Measurements from ENCODE around the gene ACADSB. TPM values are rescaled to one million over a fixed set of nuclear protein-coding genes. Genes with fewer than 3 reads are reported as not detected.

The ACADSB gene
- total RNA-seq, 1 donor from 2014 or later, result 15.0 TPM

- no peak for DNase-seq (ENCODE audit: low spot score)
- peak; percentile 51 for TF ChIP-seq CTCF (IDR thresholded peaks at IDR 0.05)
- no peak for TF ChIP-seq EZH2 (IDR thresholded peaks at IDR 0.05)
- no peaks in the 10 kb centered on the region for H4K20me1 ChIP-seq (ENCODE audit: low read depth)
- Mint-ChIP-seq H3K4me3 (no peak overlapping the region), H3K9me3 (no peaks in the 10 kb centered on the region), H3K4me1 (no peaks in the 10 kb centered on the region), H3K27me3 (ENCODE audit: insufficient read depth, low read depth) (peaks cover 4% of the 10 kb centered on the region), H3K27ac (no peak overlapping the region), H3K36me3 (peaks cover 2% of the 10 kb centered on the region)
- H3K9ac ChIP-seq, result no peak overlapping the region
- H3K27me3 ChIP-seq, result no peaks in the 10 kb centered on the region
- no peak overlapping the region for H3K27ac ChIP-seq
- H3K79me2 ChIP-seq (ENCODE audit: low read depth), result no peaks in the 10 kb centered on the region
- H3K4me3 ChIP-seq, result no peak overlapping the region
- H2AFZ ChIP-seq (replicated peaks), result no peak overlapping the region
- H3K4me2 ChIP-seq, result no peak overlapping the region
- H3K36me3 ChIP-seq, result no peaks in the 10 kb centered on the region
- H3K4me1 ChIP-seq, result peaks cover under 1% of the 10 kb centered on the region
- no peaks in the 10 kb centered on the region for H3K9me3 ChIP-seq (ENCODE audit: low read depth)
- peaks cover 8% of the 10 kb centered on the region for H3F3A ChIP-seq (ENCODE audit: low read depth)
Observed at GRCh38 chr10:123044391-123044790, 35.6 kb downstream of the ACADSB start.

DNA sequence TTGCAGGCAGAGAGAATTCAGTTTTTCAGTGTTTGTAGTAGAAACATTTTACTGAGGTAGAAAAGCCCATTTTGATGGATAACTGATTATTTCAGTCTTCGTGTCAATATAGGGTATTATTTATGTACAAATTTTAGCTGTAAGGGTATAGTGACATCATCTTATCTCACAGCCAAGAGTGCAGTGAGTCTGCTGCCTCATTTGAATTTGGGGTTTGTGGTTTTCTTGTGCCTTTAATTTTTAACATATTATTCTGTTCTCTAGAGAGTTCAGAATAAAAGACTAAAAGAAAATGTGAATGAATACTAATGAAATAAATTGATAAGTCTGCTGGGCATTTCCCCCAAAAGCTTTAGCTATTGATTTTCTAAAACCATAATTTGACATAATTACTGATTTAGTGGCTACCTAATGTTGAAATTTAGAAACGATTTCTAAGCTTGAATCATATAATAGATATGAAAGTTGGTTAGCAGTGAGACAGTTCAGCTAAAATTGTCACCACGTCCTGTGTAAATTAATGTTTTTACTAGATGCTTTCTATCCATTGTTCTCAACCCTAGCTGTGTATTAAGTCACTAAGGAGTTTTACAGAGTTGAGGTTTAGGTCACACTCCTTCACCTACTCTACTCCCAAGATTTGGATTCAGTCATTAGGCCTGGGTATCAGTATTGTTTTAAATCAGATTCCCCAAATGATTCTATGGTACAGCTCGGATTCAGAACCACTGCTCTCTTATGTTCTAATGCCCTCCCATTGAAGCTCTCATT lies 37.3 kb downstream of the ACADSB start:
- H4K20me1 ChIP-seq (ENCODE audit: low read depth), result no peaks in the 10 kb centered on the region
- no peak overlapping the region for H3K27ac Mint-ChIP-seq
- H3K27ac ChIP-seq, result no peak overlapping the region
- H3K4me1 ChIP-seq, result no peaks in the 10 kb centered on the region
- no peak for DNase-seq (ENCODE audit: low spot score)
- H3K9ac ChIP-seq, result no peak overlapping the region
- no peak overlapping the region for H3K4me3 Mint-ChIP-seq
- H3K36me3 ChIP-seq, result no peaks in the 10 kb centered on the region
- H3K4me3 ChIP-seq, result no peak overlapping the region
- TF ChIP-seq EZH2phosphoT487 (IDR thresholded peaks at IDR 0.05) (no peak), EZH2 (IDR thresholded peaks at IDR 0.05) (no peak), CTCF (IDR thresholded peaks at IDR 0.05) (no peak)
- no peaks in the 10 kb centered on the region for H3K27me3 ChIP-seq
- no peaks in the 10 kb centered on the region for H3K9me3 Mint-ChIP-seq
- H3K4me2 ChIP-seq, result no peak overlapping the region
- H3K9me3 ChIP-seq (ENCODE audit: low read depth), result no peaks in the 10 kb centered on the region
- H3K79me2 ChIP-seq (ENCODE audit: low read depth), result no peaks in the 10 kb centered on the region
- H2AFZ ChIP-seq (replicated peaks), result no peak overlapping the region
- peaks cover 6% of the 10 kb centered on the region for H3F3A ChIP-seq (ENCODE audit: low read depth)
- H3K4me1 Mint-ChIP-seq, result peaks cover 2% of the 10 kb centered on the region
- H3K36me3 Mint-ChIP-seq, result peaks cover 2% of the 10 kb centered on the region
- peaks cover 4% of the 10 kb centered on the region for H3K27me3 Mint-ChIP-seq (ENCODE audit: insufficient read depth, low read depth)

DNA sequence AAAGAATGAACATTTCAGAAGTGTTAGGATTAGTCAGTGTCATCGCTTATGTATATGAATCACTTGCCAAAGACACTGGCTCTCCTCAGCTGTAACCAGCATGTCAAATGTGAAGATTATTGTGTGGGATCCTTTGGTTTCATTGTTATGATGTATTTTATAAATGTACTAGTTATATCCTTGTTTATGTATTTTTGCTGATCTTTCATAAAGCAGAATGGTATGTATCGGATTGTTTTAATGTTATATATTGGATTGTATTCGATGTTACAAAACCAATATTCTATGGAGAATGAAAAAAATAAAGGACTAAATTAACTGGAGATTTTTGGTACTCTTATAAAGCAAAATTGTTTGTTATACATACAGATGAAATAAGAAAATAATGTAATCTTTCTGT lies 49.2 kb downstream of the ACADSB start:
- H3K27me3 Mint-ChIP-seq (ENCODE audit: insufficient read depth, low read depth), result no peaks in the 10 kb centered on the region
- H3K36me3 Mint-ChIP-seq, result no peaks in the 10 kb centered on the region
- H3K79me2 ChIP-seq (ENCODE audit: low read depth), result no peaks in the 10 kb centered on the region
- H3K27ac Mint-ChIP-seq, result no peak overlapping the region
- no peaks in the 10 kb centered on the region for H3K4me1 Mint-ChIP-seq
- H3K27ac ChIP-seq, result no peak overlapping the region
- H3K4me1 ChIP-seq, result no peaks in the 10 kb centered on the region
- no peak for DNase-seq (ENCODE audit: low spot score)
- no peaks in the 10 kb centered on the region for H3F3A ChIP-seq (ENCODE audit: low read depth)
- no peak overlapping the region for H3K4me3 ChIP-seq
- no peaks in the 10 kb centered on the region for H3K36me3 ChIP-seq
- no peak overlapping the region for H3K4me3 Mint-ChIP-seq
- no peaks in the 10 kb centered on the region for H3K27me3 ChIP-seq
- H2AFZ ChIP-seq (replicated peaks), result no peak overlapping the region
- H3K4me2 ChIP-seq, result no peak overlapping the region
- no peaks in the 10 kb centered on the region for H3K9me3 Mint-ChIP-seq
- TF ChIP-seq EZH2 (IDR thresholded peaks at IDR 0.05) (no peak), EZH2phosphoT487 (IDR thresholded peaks at IDR 0.05) (no peak), CTCF (IDR thresholded peaks at IDR 0.05) (no peak)
- no peaks in the 10 kb centered on the region for H4K20me1 ChIP-seq (ENCODE audit: low read depth)
- no peak overlapping the region for H3K9ac ChIP-seq
- H3K9me3 ChIP-seq (ENCODE audit: low read depth), result no peaks in the 10 kb centered on the region

Measured in neural progenitor cell (in vitro differentiated cells).